AG10803 (cell line): ENCODE results near the gene IDH2.

Source experiments
- DNase-seq: peaks from one replicate; pipeline ENCODE4 v3.0.0; 2010; ENCODE audit warnings: low read depth
- H3K4me3 ChIP-seq: 2 replicates; pipeline ENCODE4 v1.5.1; 2011; ENCODE audit warnings: mild to moderate bottlenecking, low read length, control low read depth
- CTCF ChIP-seq: conservative IDR thresholded peaks from 2 replicates; pipeline ENCODE4 v1.5.1; 2011; ENCODE audit warnings: mild to moderate bottlenecking, low read length, control low read depth, inconsistent platforms

Gene IDH2

GRCh38 chr15:90067181-90067952, 34.9 kb downstream of the IDH2 start:
- H3K4me3 ChIP-seq: no peak overlapping the region
- TF ChIP-seq CTCF: no peak
- no peak for DNase-seq

GRCh38 chr15:90065682-90066049, 36.6 kb downstream of the IDH2 start:
- H3K4me3 ChIP-seq: no peak overlapping the region
- no peak for DNase-seq
- no peak for TF ChIP-seq CTCF

GRCh38 chr15:90064911-90065681, 37.2 kb downstream of the IDH2 start:
- H3K4me3 ChIP-seq: no peak overlapping the region
- DNase-seq: no peak
- no peak for TF ChIP-seq CTCF

- DNase-seq: no peak
- no peak for TF ChIP-seq CTCF
- H3K4me3 ChIP-seq: no peak overlapping the region
These were observed 38.5 kb downstream of the IDH2 start for GRCh38 chr15:90063770-90064247.

- H3K4me3 ChIP-seq: no peak overlapping the region
- DNase-seq: no peak
- TF ChIP-seq CTCF: no peak
These were observed 39.1 kb downstream of the IDH2 start for GRCh38 chr15:90062973-90063769.

GRCh38 chr15:90062462-90062932, 39.8 kb downstream of the IDH2 start:
- H3K4me3 ChIP-seq: no peak overlapping the region
- TF ChIP-seq CTCF: no peak
- no peak for DNase-seq
